Smooth muscle cell (in vitro differentiated cells): ENCODE data around the gene SPATA9. TPM values are rescaled to one million over a fixed set of nuclear protein-coding genes. Genes with fewer than 3 reads are reported as not detected.

Experiments
- DNase-seq: peaks from one replicate; lab custom pipeline; 2025; ENCODE audit not compliant: unreplicated experiment; lab: John Stamatoyannopoulos, UW
- H2AFZ ChIP-seq: fragments of 200-600 bp; sonication (generic); 2 replicates; pipeline ENCODE4 v1.6.0; 2016; ENCODE audit warnings: antibody characterized with exemption, low read depth, mild to moderate bottlenecking
- H3F3A ChIP-seq: fragments of 200-600 bp; sonication (generic); 2 replicates; pipeline ENCODE4 v1.6.0; 2017; ENCODE audit warnings: antibody characterized with exemption, low read depth
- H3K27ac ChIP-seq: fragments of 200-600 bp; sonication (generic); 2 replicates; pipeline ENCODE4 v1.5.1; 2016; ENCODE audit warnings: low read depth, mild to moderate bottlenecking
- H3K27me3 ChIP-seq: fragments of 200-600 bp; sonication (generic); 2 replicates; pipeline ENCODE4 v1.6.1; 2016; ENCODE audit warnings: low read depth, mild to moderate bottlenecking
- H3K36me3 ChIP-seq: fragments of 200-600 bp; sonication (generic); 2 replicates; pipeline ENCODE4 v1.5.1; 2016; ENCODE audit warnings: low read depth
- H3K4me1 ChIP-seq: fragments of 200-600 bp; sonication (generic); 2 replicates; pipeline ENCODE4 v1.5.1; 2016; ENCODE audit warnings: low read depth
- H3K4me2 ChIP-seq: fragments of 200-600 bp; sonication (generic); 2 replicates; pipeline ENCODE4 v1.6.0; 2016; ENCODE audit warnings: mild to moderate bottlenecking
- H3K4me3 ChIP-seq: fragments of 200-600 bp; sonication (generic); 2 replicates; pipeline ENCODE4 v1.5.1; 2016; ENCODE audit warnings: mild to moderate bottlenecking
- H3K79me2 ChIP-seq: fragments of 200-600 bp; sonication (generic); 2 replicates; pipeline ENCODE4 v1.6.0; 2016; ENCODE audit warnings: low read depth, mild to moderate bottlenecking
- H3K9ac ChIP-seq: fragments of 200-600 bp; sonication (generic); 2 replicates; pipeline ENCODE4 v1.6.0; 2016; ENCODE audit warnings: low read depth
- H3K9me3 ChIP-seq: fragments of 200-600 bp; sonication (generic); replicated peaks from 2 replicates; pipeline ENCODE4 v1.5.1; 2016; ENCODE audit warnings: low read depth
- H4K20me1 ChIP-seq: fragments of 200-600 bp; sonication (generic); 2 replicates; pipeline ENCODE4 v1.6.0; 2016; ENCODE audit warnings: low read depth
- CTCF ChIP-seq: fragments of 200-600 bp; sonication (generic); IDR thresholded peaks from 2 replicates; pipeline ENCODE4 v1.5.1; 2017; ENCODE audit warnings: borderline replicate concordance, mild to moderate bottlenecking, antibody characterized with exemption; ENCODE audit not compliant: insufficient read depth, poor library complexity, severe bottlenecking
- WGBS: methylation state at CpG from one replicate; pipeline ENCODE4 v1.1.7; 2016; ENCODE audit warnings: low lambda C conversion rate; 5-methylcytosine and 5-hydroxymethylcytosine counted together
- polyA plus RNA-seq: library from polyadenylated mRNA; unstranded; fragments of >200 nt; fragmentation: Nextera tagmentation; extraction: Ambion mirVana; gene quantifications from 2 replicates; pipeline ENCODE4 v1.2.1, GENCODE V29; 2016
- total RNA-seq: library from RNA; depleted of rRNA; stranded (reverse); fragments of >200 nt; gene quantifications from 2 replicates; pipeline ENCODE4 v1.2.3, GENCODE V29; 2014

SPATA9 gene
- total and polyA plus RNA-seq, 2 experiments from 2014 or later = not detected

GRCh38 chr5:95669540-95669939 lies 13.3 kb downstream of the SPATA9 start:
- TF ChIP-seq CTCF = no peak

GRCh38 chr5:95668728-95669127 lies 14.1 kb downstream of the SPATA9 start:
- TF ChIP-seq CTCF = no peak

More at GRCh38 chr5:95669540-95669939, 13.3 kb downstream of the SPATA9 start:
- 8% methylated on average over 4 of the region's 4 CpGs for WGBS
- Histone ChIP-seq H3K4me1 (peaks cover 13% of the 10 kb centered on the region), H2AFZ (peak overlapping the region; percentile 40), H3K9me3 (no peaks in the 10 kb centered on the region), H3K4me2 (peak overlapping the region; percentile 66), H3K36me3 (no peaks in the 10 kb centered on the region), H3K27ac (peak overlapping the region; percentile 94), H3F3A (peaks cover 10% of the 10 kb centered on the region), H3K9ac (peak overlapping the region; percentile 50), H3K4me3 (no peak overlapping the region), H4K20me1 (no peaks in the 10 kb centered on the region), H3K79me2 (no peaks in the 10 kb centered on the region), H3K27me3 (no peaks in the 10 kb centered on the region)
- DNase-seq = no peak

GRCh38 chr5:95668216-95668615 lies 14.6 kb downstream of the SPATA9 start:
- H3K4me1 ChIP-seq = peaks cover 17% of the 10 kb centered on the region
- H3K27me3 ChIP-seq = no peaks in the 10 kb centered on the region
- H2AFZ ChIP-seq = no peak overlapping the region
- peak overlapping the region; percentile 94 for H3K27ac ChIP-seq
- no peak overlapping the region for H3K4me3 ChIP-seq
- peak overlapping the region; percentile 66 for H3K4me2 ChIP-seq
- H3K36me3 ChIP-seq = no peaks in the 10 kb centered on the region
- no peaks in the 10 kb centered on the region for H3K79me2 ChIP-seq
- H4K20me1 ChIP-seq = no peaks in the 10 kb centered on the region
- no peak for TF ChIP-seq CTCF
- peaks cover 10% of the 10 kb centered on the region for H3F3A ChIP-seq
- H3K9me3 ChIP-seq = no peaks in the 10 kb centered on the region
- DNase-seq = no peak
- peak overlapping the region; percentile 50 for H3K9ac ChIP-seq

More at GRCh38 chr5:95668728-95669127, 14.1 kb downstream of the SPATA9 start:
- H4K20me1 ChIP-seq = no peaks in the 10 kb centered on the region
- H3K4me3 ChIP-seq = no peak overlapping the region
- peak overlapping the region; percentile 94 for H3K27ac ChIP-seq
- peak overlapping the region; percentile 66 for H3K4me2 ChIP-seq
- no peaks in the 10 kb centered on the region for H3K36me3 ChIP-seq
- H3K9me3 ChIP-seq = no peaks in the 10 kb centered on the region
- no peaks in the 10 kb centered on the region for H3K27me3 ChIP-seq
- H3F3A ChIP-seq = peaks cover 10% of the 10 kb centered on the region
- H3K4me1 ChIP-seq = peaks cover 17% of the 10 kb centered on the region
- peak overlapping the region; percentile 40 for H2AFZ ChIP-seq
- no peaks in the 10 kb centered on the region for H3K79me2 ChIP-seq
- H3K9ac ChIP-seq = peak overlapping the region; percentile 50
- no peak for DNase-seq
- 6% methylated on average over 1 of the region's 1 CpG for WGBS

GRCh38 chr5:95667678-95668077 lies 15.1 kb downstream of the SPATA9 start:
- no peaks in the 10 kb centered on the region for H3K36me3 ChIP-seq
- H3K27me3 ChIP-seq = no peaks in the 10 kb centered on the region
- TF ChIP-seq CTCF = no peak
- H3K4me2 ChIP-seq = no peak overlapping the region
- peaks cover 17% of the 10 kb centered on the region for H3K4me1 ChIP-seq
- no peaks in the 10 kb centered on the region for H3K79me2 ChIP-seq
- no peaks in the 10 kb centered on the region for H4K20me1 ChIP-seq
- peaks cover 10% of the 10 kb centered on the region for H3F3A ChIP-seq
- H3K27ac ChIP-seq = no peak overlapping the region
- no peaks in the 10 kb centered on the region for H3K9me3 ChIP-seq
- no peak overlapping the region for H3K4me3 ChIP-seq
- H2AFZ ChIP-seq = no peak overlapping the region
- no peak overlapping the region for H3K9ac ChIP-seq
- no peak for DNase-seq
